ENCODE results near the gene LRFN2.

LRFN2 gene

DNA sequence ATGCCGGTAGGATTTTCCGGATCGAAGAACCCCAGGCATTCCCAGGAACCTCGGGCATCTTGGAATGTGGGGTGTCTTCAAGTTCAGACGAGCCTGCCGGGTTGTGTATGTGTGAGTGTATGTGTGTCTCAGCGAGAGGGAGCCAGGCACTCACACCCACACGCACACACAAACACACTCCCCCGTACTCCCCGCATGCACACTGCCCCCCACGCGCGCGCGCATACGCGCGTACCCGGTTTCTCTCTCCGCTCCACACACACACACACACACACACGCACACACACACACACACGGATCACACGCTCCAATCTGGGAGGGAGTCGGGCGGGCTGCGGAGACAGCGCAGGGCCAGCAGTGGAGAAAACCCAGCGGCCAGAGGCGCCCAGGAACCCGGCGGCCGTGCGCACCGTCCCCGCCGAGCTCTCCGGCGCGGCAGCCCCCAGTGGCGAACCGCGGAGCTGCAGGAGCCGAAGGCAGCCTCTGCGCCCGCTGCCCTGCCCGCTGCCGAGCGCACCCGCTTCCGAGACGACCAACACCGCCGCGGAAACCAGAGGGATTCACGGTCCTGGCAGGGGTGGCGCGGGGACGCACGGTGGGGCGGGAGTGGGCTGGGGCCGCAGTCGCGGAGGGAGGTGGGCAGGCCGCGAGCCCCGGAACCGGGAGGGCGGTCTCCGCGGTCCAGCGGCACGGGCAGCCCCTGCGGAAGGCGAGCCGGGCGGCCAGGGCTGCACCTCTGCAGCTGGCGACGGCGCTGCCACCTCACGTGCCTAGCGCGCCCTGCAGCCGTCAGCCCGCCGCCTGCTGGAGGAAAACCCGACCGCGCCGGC, at the start of gene LRFN2:
Gene LRFN2 (minus strand): TSS at position 125 of the 830 bp plus-strand sequence.
- peak; percentile 71 for DNase-seq

DNA sequence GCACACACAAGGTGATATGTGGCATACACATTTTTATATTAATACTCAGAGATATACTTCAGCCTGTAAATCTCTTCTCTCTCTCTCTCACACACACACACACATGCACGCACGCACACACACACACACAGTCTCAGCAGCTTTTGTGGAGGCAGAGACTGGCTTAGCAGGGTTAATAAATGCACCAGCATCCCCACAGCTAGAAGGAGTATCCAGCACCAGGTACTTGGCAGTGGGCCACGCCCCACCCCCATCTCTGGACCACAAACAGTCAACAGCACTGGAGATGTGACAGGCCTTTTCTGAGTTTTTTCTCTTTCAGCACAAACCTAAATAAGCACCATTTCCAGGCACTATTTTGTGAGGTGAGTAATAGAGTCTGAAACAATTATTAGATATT, 47.3 kb upstream of the LRFN2 start:
- DNase-seq: no peak

DNA sequence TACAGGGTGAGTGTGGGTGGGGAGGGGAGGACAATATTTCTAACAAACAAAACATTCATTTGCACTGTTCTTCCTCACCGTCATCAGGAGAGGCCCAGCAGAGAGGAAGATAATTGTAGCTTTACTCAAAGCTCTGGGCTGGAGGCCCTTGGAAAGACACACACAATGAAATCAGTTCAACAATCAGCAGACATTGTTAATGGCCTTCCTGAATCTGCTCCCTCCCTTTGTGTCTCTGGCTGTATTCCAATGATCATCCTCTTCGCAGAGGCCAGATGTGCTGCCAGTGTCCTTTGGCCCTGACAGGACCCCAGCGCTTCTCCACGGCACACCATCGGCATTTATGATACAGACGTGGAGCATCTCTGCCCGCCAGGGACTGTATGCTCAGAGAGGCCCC, 44.6 kb upstream of the LRFN2 start:
- no peak for DNase-seq

DNA sequence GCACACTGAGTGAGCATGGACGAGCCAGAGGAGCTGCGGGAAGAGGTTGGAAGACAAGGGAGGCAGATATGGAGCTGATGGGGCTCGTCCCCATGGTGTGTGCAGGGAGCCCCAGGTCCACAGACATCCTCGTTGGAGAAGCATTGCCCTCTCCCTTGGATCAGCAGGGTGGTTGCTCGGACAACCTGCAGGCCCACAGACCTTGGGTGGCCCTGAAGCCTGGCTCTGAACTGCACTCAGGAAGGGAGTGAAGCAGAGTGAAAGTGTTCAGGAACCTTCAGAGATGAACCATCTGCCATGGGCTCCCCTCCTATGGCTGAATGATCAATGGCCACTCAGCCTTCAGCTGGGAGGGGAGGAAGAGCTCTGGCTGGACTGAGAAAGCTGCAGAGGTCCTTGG, 43.3 kb upstream of the LRFN2 start:
- DNase-seq: no peak

DNA sequence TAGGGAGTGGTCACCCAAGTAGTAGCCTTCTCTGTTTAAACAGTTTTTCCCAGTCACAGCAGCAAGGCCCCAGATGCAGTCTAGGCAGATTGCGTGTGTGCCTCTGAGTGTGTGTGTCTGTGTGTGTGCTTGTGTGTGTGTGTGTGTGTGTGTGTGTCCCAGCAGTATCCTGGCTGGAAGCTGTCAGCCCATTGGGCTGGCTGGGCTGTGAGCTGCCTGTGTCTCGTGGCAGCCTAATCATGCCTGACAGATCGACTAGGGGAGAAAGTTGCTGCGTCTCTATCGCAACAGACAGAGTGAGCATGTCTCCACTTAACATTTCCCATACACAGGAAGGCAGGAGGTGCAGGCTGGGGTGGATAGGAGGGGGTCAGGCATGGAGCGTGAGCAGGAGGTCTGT, 42.9 kb upstream of the LRFN2 start:
- no peak for DNase-seq

DNA sequence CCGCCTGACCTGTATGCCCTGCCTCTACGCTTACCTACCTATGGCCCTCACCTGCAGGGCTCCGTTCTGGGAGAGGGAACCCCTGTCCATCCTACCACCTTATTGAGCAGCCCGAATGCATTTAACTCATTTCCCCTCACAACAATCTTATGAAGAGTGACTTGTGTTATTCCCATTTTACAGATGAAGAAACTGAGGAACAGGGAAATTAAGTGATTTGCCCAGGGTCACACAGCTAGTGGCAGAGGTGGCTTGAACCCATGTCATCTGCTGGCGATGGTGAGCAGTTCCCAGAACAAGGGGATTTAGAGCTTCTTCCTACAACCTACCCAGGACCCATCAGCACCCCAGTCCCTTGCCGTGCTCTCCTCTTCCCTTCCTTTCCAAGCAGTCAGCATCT, 42.3 kb upstream of the LRFN2 start:
- no peak for DNase-seq

DNA sequence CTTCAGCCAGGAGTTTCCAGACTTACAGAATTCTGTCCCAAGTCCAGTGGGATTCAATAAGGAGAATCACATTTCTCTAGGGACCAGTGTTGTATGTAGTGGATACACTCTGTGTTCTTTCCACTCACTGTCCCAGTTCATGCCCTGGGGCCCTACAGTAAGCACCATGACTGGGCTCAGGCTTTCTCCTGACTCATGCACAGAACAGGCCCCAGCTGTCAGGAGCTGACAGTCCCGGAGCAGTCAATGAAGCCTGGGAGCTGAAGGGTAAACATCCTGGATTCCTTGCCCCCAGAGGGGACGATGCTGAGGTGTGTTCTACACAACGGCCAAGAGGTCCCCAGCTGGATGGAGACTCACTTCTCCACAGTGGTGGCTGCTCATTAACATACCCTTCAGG, 40.2 kb upstream of the LRFN2 start:
- DNase-seq: no peak

DNA sequence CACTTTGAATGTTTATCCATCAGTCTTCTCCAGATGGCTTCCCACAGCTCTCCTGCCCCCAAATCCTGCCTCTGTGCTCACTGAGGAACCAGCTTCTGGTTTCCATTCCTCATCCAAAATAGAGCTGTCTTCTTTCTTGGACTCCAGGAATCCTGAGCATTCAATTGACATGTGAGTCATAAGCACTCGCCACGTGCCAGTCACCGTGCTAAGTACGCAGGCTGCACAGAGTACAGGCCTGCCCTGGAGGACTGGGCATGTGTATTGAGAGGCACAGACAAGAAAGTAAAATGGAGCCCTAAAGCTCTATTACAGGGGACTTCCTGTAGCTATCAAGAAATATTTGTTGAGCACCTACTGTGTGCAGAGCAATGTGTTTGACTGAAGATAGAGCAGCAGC, 39.7 kb upstream of the LRFN2 start:
- DNase-seq: no peak

DNA sequence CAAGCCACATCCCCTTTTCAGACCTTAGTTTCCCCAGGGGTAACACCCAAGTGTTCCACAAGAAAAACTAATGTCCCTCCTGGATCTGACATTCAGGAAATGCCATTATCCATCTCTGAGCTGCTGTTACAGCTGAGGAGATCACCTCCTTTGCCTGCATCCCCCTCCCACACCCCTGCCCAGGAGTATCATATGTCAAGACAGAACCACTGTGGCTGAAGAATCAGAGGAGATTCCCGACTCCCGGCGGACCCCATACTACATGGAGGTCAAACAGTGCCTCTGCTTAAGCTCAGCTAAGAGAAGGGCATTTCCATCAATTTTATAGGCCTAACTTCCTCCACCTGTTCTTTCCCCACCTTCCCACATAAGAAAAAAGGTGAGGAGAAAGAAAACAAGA, 36.8 kb upstream of the LRFN2 start:
- DNase-seq: no peak

DNA sequence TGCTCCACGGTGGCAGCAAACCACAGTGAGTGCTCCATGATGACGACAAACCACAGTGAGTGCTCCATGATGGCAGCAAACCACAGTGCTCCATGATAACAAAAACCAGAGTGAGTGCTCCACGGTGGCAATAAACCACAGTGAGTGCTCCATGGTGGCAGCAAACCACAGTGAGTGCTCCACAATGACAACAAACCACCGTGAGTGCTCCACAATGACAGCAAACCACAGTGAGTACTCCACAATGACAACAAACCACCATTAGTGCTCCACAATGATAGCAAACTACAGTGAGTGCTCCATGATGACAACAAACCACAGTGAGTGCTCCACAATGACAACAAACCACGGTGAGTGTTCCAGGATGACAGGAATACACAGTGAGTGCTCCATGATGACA, 36.0 kb upstream of the LRFN2 start:
- no peak for DNase-seq

DNA sequence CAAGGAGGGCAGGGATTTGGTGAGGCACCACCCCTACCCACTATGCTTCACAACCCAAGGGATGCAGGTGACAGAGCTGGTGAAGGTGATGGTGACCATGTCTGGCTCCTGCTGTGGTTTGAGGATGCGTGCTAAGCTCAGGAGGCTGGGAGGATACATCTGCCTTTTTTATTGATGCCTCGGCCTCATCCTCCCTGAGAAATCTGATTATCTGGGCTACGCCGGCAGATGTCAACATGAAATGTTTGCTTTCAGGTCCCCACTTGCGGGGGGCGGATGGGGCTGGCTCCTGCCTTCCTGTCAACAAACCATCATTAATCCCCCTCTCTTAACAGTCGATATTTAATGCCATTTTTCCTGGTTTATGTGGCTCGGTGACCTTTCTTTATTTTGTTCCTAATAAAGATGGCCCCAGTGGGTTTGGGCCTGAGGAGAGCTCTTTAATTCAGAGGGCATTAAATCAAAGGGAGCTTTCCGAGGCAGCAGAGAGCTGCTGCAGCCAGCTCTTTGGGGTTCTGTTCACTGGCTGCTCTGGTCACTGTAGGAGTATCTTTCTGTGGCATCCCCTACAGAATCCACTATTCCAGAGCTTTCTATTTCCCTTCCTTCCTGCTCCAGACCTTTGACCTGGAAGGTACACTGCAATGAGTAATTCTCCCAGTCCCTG, 33.5 kb upstream of the LRFN2 start:
- DNase-seq: no peak

DNA sequence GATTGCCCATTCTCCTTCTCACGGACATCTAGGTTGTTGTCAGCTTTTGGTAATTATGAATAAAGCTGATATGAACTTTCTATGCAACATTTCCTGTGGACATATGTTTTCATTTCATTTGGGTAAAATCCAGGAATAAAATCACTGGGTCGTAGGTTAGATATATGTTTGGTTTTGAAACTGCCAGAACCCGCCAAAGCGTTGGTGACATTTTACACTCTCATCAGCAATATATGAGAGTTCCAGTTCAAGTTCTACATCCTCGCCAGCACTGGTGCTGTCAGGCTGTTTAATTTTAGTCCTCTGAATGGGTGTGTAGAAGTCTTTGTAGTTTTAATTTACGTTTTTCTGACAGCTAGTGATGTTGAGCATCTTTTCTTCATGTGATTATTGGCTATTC, 27.5 kb upstream of the LRFN2 start:
- no peak for DNase-seq

DNA sequence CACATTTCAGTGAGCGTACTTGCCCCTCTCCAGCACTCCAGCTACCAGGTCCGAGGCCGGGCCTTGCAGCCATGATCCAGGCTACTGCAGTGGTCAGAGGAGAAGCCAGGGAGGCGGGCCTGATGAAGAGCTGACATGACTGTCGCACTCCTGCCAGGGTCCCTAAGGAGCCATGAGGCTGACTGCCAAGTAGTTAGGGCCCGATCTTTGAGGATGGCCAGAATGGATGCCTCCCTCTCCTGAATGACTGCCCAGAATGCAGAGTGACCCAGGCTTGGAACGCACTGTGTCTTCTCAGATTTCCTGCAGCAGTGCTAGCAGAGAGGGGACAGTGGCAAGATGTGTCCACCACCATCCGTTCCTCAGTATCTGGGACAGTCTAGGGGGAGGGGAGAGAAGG, 24.7 kb upstream of the LRFN2 start:
- no peak for DNase-seq

DNA sequence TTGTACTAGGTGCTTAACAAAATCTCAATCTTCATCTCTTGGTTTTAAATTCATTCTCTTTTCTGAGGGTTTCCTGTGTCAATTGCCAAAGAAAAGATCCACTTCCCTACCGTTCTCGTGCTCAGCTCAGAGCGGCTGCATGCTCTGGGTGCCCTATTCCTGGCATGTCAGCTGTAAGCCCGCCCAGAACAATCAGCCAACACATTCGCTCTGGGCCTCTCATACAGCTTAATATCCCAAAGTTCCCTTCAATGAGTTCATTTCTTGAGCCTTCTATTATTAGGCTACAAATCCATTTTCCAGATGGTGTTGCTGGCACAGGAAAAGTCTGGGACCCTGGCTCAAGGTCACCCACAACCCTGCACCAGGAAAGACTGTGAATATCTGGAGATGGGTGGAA, 24.3 kb upstream of the LRFN2 start:
- DNase-seq: no peak

DNA sequence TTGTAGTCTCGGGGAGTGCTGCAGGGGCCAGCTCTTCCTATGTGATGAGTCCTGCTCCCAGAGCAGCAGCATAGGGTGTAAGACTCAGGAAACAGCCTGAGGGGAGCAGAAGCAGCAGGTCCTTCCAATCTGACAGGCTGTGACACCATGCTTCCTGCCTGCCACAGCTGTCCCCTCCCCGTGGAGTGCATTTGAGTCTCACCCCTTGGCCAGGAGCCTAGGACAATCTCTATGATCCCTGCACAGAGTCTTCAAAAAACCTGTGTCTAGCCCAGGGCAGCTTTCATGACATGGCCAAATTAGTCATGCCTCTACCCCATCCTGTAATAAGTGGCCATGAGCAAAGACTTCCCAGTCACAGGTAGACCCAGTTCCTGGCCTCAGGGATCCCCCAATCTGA, 23.1 kb upstream of the LRFN2 start:
- DNase-seq: no peak

DNA sequence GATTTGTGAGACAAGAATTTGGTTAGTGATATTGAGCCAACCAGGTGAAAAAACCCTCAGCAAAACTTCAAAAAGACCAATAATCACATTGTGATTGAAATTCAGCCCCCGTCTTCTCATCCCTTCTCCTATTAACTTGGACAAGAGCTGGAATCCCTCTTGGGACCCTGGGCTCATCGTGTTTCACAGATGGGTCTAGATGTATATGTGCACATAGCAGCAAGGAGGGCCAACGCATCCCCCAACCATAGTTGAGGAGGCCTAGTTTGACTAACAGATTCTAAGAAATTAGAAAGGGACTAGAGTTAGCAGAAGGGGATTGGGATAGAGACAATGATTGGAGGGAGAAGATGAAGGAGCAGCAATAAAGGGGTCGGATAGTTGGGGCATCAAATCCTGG, 19.8 kb upstream of the LRFN2 start:
- DNase-seq: no peak

DNA sequence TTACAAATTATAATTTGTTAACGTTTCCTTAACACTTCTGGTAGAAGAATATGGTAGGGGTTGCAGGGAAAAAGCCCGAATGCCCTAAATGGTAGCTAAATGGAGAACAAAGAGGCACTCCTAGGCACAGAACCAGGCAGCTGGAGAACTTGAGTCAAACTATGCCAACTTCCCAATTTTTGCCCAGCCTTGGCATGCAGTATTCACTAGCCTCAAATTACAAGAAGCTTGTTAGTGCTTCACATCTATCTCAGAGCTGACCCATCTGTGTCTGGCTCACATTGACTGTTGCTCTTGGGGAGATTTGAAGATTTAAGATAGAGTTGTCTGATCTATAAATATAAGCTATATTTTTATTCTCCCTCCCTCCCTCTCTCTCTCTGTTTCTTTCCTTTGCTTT, 19.4 kb upstream of the LRFN2 start:
- no peak for DNase-seq

DNA sequence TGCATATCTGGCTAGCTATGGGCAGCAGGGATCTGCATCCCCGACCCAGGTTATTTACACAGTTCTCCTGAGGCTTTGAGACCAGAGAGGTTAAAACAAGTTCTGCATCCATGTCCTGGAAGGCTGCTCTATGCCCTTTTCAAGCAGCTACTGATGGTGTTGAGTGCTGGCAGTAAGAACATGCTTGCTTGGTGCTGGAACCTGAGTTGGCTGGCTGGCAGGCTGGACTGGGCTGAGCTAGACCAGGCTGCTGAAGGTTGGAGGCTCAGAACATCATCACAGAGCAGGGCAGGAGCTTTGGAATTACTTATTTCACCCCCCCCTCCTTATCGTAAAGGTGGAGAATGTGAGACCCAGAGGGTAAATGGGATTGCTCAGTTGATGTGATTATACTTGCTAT, 16.9 kb upstream of the LRFN2 start:
- DNase-seq: no peak

DNA sequence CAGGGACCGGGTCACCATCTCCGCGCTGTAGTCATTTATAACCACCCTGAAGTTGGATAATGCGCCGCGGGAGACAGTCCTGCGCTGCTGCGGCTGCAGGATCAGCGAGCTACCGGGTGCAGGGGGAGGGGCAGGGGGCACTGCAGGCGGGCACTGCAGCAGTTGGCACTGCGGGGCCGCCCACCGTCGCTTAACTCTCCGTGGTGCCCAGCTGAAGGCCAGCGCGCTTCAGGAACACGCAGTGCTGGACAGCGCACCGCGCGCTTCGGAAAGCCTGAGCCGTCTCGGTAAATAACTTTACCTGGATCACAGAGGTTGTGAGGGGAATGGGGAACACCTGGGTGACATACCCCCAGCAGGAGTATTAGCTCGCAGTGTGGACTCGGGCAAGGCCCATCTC, 12.4 kb upstream of the LRFN2 start:
- DNase-seq: no peak

DNA sequence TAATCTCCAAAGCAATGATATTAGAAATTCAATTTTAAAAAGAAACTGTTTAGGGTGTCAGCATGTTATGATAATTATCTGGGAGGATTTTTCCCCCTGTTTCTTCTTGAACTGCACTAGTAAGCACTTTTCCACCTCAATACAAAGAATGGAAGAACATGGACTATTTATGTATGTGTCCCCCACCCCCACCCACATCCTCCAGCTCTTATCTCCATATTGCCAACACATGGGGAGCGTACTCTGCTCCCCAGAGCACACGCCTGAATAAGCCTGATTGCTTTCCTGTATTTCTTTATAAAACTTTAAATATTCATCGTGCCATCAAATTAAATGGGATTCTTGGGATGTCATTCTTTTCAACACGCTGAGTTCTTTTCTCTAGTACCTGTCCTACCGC, 11.4 kb upstream of the LRFN2 start:
- no peak for DNase-seq

DNA sequence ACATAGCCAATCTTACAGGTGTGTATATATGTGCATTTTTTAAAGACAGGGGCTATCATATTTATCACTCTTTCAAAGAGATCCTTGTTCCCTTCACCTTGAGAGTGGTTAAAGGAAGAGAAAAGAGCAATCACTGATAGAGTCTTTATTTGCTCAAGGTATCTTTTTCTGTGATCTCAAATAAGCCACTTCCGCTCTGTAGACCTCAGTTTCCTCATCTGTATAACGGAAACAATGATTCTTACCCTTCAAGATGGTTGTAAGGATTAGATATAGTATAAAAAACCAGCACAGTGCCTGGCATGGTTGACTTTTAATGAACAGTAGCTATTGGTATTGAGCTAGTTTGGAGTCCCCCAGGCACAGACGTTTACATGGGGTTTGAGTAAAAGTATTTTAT, 10.1 kb upstream of the LRFN2 start:
- DNase-seq: no peak

DNA sequence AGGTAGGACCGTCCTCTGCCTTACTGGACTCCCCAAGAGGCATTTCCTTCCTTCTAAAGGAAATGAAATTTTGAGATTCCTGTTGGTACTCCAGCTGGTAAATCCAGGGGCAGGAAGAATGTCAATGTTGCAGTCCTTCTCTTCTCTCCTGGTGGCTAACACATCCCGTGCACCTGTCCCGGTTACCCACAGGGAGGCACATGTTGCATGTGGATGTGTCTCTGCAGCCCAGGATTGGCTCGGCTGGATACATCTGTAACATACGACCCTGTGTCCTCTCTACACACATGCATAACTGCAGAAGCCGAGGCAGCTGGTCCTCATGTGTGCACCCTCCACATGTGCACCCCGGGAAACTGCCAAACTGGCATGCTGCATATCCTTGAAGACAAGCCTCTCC, 1.3 kb upstream of the LRFN2 start:
- no peak for DNase-seq

DNA sequence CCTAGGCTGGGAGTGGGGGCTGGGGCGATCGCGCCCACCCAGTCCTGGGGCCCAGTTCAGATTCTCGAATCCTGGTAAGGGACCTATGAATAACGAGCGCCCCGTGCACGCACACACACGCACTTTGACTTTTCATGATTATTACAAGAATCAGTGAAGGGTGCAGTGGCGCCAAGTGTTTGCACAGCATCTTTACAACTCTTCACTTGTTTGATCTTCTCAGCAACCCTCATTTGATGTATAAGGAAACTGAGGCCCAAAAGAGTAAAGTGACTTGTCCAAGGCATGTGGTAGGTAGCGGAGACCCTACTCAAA, 863 bp upstream of the LRFN2 start:
- DNase-seq: no peak

DNA sequence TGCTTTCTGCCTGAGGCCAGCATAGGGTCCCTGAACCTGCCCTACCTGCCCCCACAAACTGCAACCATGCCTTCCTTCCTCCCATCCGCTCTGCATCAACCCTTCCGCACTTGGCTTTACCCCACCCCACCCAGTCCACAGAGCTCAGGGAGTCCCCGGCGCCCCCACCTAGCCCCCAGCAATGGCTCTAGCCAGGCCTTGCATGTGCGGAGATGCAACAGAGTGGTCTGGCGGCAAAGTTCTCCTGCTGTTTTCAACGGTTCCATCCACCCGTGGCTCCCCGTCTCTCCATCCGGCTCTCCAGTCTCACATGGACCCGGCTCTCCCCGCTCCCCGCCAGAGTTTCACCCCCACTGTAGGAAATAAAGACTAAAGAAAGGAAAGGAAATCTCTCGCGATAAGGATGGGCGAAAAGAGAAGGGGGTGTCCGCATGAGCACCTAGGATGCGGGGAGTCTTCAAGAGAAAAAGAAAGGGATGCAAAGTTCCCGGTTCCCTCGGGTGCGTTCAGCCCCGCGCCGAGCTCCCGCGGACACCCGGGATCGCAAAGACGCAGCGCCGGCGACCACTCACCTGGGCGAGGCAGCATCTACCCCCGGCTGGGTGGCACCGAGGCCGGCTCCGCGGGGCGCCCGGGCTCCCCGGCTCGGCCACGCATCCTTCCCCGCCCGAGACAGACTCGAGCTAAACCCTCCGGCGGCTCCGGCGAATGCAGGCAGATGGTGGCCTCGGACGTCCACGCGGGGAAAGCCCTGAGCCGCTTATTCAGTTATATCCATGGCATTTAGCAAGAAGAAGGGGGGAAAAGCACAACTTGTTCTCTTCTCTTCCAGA, 579 bp downstream of the LRFN2 start:
- peak; percentile 14 for DNase-seq

Measured in CD4-positive, alpha-beta T cell treated with Interleukin-6 for 4 hours (primary cell).